Airway epithelial cell (primary cell): ENCODE measurements around the gene CHRM4. TPM values are rescaled to one million over a fixed set of nuclear protein-coding genes. Genes with fewer than 3 reads are reported as not detected.

ENCODE experiments used
- total RNA-seq: library from RNA; depleted of rRNA; stranded (reverse); fragments of >200 nt; gene quantifications from 2 replicates; pipeline ENCODE4 v1.2.3, GENCODE V29; 2015

Gene CHRM4
- total RNA-seq = not detected in 2 replicates

DNA sequence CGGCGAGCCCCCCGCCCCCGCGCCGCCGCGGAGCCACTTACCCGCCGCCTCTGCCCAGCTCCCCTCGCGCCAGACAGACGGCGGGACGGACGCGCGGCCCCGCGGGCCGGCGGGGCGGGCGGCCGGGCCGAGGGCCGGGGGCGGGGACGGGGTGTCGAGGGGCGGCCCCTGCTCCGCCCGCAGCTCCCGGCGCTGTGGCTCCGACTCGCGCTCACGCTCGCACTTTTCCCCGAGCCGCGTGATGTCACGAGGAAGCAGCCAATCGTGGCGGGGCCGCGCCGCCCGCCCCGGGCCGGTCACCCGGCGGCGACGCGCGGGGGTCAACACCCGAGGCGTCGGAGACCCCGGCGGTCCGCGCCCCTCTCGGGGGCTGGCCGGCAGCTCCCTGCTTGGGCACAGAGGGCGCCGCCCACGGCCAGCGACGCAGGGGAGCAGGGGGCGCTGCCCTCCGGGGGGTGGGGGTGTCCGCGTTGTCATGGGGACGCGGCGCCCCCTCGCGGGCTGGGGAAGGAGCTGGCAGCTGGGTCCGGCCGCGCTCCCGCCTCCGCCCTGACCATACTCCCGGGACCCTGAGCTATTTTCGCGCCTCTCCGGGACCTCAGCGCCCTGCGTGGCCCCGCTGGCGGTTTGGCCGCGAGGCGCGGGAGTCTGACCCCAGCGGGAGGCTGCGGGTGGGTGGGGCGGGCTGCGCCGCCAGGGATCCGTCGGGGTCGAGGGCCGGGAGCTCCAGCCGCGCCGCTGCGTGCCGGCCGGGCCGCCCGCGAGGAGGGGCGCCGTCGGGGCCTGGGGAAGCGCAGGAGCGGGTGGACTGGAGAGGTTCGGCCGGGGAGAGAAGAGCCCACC, at the start of gene CHRM4:
Gene CHRM4, minus strand, starts transcription at position 199 of the 843 bp plus-strand sequence. CDS start 5,219 bp downstream, outside the sequence.

DNA sequence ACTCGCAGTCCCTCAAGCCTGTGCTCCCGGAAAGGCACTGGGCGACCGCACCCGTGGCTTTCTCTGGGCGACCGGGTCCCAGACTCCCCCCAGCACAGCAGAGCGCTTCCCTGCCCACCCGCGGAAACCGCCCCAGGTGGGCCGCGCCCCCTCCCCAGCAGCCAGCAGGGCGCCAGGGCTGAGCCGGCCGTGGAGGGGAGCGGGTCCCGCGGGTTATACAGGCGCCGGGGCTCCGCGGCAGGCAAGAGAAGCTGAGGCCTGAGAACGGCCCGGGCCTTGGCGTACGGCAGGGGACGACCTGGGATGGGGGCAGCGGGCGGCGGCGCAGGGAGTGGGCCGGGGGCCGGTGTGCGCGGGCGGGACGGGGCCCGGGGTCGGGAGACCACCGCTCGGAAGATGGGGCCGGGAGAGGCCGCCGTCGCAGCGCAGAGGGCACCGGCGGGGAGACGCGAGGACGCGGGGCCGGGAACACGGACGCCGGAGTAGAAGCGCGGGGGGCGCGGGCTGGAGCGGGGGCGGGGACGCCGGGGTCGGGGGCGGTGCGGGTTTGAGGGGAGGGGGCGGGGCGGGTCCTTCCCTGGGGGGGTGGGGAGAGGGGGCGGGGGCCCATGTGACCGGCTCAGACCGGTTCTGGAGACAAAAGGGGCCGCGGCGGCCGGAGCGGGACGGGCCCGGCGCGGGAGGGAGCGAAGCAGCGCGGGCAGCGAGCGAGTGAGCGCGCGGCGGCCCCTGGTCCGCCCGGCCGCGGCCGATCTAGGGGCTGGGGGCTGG, 10.3 kb downstream of the CHRM4 start, which contains the start of gene MDK:
Gene MDK, plus strand, starts transcription at position 622 of the 771 bp plus-strand sequence. CDS start 389 bp downstream, outside the sequence.

DNA sequence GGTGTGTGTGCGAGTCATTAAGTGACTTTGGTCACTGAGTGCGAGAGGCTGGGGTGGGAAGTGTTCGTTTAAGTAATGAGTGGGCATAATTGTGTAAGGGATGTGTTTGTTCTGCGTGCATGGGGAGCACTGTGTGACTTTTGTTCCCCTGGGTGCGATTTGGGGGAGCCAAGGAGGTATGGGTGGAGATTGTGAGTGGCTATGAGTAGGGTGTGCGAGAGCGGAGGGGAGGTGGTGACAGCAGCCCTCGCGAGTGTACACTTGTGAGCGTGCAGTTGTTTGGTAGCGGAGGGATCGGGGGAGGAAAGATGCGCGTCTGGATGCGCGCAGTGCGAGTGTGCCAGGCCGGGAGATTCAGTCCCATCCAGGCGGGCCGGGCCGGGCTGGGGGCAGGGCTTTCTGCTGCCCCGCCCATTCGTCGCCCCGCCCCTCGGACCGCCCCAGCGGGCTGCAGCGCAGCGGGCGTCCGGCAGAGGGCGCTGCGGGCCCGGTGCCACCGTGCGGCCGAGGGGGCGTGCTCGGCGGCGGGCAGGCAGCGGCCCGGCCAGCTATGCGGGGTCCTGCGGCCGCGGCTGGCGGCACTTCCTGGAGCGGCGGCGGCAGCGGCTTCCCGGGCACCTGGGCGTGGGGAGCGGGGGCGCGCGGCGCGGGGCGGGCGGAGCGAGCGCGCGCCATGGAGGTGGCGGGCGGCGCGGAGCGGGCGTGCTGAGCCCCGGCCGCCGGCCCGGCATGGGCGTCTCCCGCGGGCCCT, 44.5 kb downstream of the CHRM4 start, which contains the start of gene DGKZ:
Gene DGKZ, plus strand, starts transcription at position 578 of the 751 bp plus-strand sequence. CDS start 197 bp downstream, outside the sequence.

Other genes starting within 250 kb of the CHRM4 start
- gene CREB3L1, start 114.1 kb downstream of the CHRM4 start, total RNA-seq = 0.46 and 3.2 TPM in 2 replicates
- gene DGKZ, start 44.3 kb downstream of the CHRM4 start, total RNA-seq = 68.2 and 80.1 TPM in 2 replicates
- gene MDK, start 10.1 kb downstream of the CHRM4 start, total RNA-seq = 52.7 and 85.5 TPM in 2 replicates
- gene AMBRA1, start 202.2 kb upstream of the CHRM4 start, total RNA-seq = 21.7 and 22.4 TPM in 2 replicates
- 1.8 and 3.4 TPM in 2 replicates for gene HARBI1, start 225.5 kb upstream of the CHRM4 start, total RNA-seq
- 36.1 and 52.8 TPM in 2 replicates for gene ATG13, start 225.8 kb upstream of the CHRM4 start, total RNA-seq